LHCN-M2 (cell line): ENCODE data around the gene DNAI1. TPM values are rescaled to one million over a fixed set of nuclear protein-coding genes. Genes with fewer than 3 reads are reported as not detected.

Experiments
- DNase-seq: peaks from one replicate; pipeline ENCODE4 v3.0.0-alpha.2; 2012; ENCODE audit warnings: low read depth
- total RNA-seq: library from RNA; depleted of rRNA; stranded (reverse); fragments of >200 nt; gene quantifications from 2 replicates; pipeline ENCODE4 v1.2.3, GENCODE V29; 2014; rRNA removed

DNAI1 gene
- total RNA-seq, 1 experiment from 2014 or later: not detected

DNA sequence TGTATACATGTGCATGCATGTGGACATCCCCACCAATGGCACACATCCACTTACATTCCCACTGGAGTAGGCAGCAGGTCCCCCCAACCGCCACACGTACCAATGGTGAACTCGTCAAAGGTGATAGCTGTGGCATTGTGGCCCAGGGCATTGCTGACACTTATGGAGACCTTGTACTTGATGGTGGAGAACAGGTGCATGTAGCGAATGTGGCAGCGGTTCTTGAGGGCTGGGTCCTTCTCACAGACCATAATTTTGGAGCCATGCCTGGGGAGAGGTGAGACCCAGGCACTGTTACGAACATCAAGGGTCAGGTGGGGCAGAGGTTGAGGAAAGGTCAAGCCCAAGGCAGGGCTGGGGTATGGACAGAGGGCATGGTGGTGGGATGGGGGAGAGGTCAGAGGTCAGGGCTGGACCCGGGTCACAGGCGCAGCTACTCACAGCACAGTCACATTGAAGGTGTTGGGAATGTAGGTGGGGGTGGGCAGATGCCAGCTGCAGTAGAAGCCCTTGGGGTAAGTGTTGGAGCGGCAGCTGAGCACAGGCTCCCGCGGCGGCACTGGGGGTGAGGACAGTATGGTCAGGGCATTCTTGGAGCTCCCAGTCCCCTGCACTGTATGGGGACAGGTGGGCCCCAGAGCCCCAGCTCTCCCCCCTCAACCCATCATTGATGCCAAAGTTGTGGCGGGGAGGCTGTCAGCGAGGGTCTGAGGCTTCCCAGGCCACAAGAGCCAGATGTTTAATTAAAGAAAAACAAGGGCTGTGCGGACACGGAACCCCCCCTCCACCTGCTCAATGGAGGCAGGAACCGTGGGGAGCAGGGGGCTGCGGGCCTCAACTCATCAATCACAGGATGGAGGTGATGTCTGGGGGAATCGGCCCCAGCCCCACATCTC lies 99.1 kb downstream of the DNAI1 start:
- no peak for DNase-seq

DNA sequence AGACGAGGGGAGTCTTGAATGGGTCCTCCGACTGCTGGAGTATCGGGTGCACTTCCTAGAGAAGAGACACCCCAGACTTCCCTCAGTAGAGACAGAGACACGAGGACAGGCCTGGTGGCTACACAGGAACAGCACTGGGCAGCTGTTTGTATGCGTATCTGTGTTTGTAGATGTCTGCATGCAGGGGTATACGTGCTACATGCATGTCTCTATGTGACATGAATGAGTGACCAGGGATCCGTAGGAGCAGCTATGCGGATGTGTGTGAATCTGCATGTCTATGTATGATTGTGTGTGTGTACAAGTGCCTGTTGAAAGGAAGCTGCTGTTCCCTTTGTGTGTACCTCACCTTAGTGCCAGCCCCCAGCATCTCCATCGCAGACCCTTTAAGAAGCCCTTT lies 99.8 kb downstream of the DNAI1 start:
- no peak for DNase-seq

DNA sequence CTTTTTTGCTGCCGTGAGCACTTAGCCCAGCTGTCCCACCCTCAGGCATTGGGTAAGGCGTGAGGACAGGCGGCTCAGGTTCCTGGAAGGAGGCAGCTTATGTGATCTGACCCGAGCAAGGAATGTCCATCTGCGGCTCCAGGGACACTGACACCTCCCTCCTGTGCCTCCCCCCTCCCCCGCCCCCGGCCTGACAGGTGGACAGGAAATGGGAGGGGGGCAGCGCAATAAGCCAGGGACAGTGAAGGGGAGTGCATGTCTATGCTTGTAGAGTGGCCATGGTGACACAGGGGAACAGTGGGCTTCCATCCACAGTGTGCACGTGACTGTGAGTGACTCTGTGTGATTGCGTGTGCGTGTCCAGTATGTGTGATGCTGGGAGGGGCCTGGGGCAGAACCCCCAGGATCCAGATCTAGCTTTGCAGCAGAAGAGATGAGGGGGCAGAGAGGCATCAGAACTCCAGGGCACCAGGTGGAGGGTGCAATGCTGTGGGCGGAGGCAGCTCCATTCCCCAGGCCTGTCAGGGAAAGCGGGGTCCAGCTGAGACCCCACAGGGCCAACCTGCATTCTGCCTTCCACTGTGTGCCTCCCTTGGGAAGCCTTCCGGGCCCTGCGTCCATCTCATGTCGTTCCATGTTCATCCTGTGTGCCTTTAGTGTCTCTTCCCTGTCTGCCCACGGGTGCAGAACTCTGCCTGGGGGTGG lies 100.5 kb downstream of the DNAI1 start:
- peak; percentile 58 for DNase-seq

GRCh38 chr9:34559624-34560455 lies 101.2 kb downstream of the DNAI1 start:
- peak; percentile 63 for DNase-seq

DNA sequence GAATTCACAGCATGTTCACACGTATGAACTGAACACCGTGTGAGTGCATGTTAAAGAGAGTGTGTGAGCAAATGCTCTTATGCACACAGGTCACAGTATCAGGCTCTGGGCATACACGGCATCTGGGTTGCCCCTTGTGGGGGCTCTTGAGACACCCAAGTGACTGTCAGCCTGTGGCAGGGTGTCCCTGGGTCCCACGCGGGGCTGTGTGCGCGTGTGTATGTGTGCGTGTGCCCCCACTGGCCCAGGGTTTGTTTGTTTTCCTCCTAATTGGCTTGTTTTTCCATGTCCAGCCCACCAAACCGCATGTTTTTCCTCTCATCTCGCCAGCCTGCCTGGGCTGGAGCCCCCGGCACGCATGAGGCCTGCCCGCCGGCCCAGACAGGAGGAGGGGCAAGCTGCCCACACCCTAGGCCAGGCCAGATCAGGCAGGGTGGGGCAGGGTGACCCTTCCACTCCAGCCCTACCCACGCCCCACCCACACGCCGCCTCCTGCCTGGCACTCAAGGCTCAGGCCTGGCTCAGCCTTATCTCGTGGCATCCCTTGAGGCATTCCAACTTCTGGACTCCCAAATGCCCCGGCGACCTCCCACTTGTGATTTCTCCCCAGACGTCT lies 102.1 kb downstream of the DNAI1 start:
- no peak for DNase-seq

- no peak for DNase-seq
Measured at GRCh38 chr9:34562135-34562745, 103.6 kb downstream of the DNAI1 start.

DNA sequence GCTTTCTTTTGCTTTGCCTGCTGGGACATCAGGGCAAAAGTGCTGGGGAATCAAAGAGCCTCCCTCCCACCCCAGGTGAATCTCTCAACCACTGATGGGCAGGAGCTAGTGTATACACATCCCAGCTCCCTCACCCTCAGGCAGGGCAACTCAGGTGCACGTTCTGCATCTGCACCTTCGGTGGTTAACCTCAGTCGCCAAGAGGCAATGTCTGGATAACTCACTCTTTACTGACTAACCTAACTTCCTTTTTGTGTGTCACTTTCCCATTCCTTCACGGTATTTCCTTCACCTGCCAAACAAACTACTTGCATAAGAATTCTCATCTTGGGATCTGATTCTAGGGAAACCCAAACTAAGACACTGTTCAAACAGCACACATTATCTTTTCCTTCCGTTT lies 104.7 kb downstream of the DNAI1 start:
- no peak for DNase-seq

- DNase-seq: no peak
Measured at GRCh38 chr9:34564617-34565016, 106.0 kb downstream of the DNAI1 start.

- no peak for DNase-seq
Measured at GRCh38 chr9:34565856-34566255, 107.3 kb downstream of the DNAI1 start.

DNA sequence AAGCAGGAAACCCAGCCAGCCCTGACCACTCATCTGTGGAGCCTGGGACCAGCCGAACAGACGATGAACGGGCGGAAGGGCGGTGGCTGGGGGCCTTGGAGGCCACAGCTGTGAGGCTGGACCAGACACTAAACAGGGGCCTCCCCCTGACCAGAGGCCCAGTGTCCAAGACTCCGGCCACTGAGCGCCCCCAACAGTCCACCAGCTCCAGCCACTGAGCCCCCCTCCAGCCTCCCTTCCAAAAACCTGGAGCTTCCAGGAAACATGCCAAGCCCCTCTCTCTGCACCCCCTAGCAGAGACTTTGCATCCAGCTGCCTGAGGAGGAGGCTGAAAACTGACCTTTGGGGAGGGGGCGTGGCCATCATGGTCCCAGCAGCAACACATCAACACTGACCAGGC lies 107.7 kb downstream of the DNAI1 start:
- DNase-seq: no peak

GRCh38 chr9:34566972-34567371 lies 108.4 kb downstream of the DNAI1 start:
- no peak for DNase-seq

GRCh38 chr9:34568133-34568532 lies 109.5 kb downstream of the DNAI1 start:
- no peak for DNase-seq

GRCh38 chr9:34568774-34569173 lies 110.2 kb downstream of the DNAI1 start:
- DNase-seq: no peak

DNA sequence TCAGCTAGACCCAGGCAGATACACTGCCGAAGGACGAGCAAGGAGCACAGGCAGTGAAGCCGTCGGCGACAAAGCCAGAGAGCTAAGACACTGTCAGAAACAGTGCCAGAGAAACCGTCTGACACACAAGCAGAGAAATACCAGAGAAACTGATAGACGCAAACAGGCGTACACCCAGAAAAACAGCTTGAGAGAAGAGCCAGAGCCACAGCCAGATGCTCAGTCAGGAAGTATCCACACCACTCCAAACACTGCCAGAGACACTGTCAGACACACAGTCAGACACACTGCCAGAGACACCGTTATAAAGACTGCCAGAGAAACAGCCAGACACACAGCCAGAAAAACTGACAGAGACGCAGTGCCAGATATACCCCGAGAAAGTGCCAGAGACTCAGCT lies 111.8 kb downstream of the DNAI1 start:
- DNase-seq: no peak

Other genes with a start within 250 kb of the DNAI1 start
- 5.1 and 5.6 TPM in 2 replicates for gene KIF24, start 129.5 kb upstream of the DNAI1 start, total RNA-seq
- 21.5 and 30.6 TPM in 2 replicates for gene NUDT2, start 129.2 kb upstream of the DNAI1 start, total RNA-seq
- 1.2 and 1.5 TPM in 2 replicates for gene MYORG, start 81.9 kb upstream of the DNAI1 start, total RNA-seq
- 13.0 and 17.6 TPM in 2 replicates for gene FAM219A, start 235 bp upstream of the DNAI1 start, total RNA-seq
- 0.29 TPM in 1 of 2 replicates, not detected in the other for gene ENHO, start 64.2 kb downstream of the DNAI1 start, total RNA-seq
- gene CNTFR, start 130.9 kb downstream of the DNAI1 start, total RNA-seq: not detected in 2 replicates
- gene RPP25L, start 153.3 kb downstream of the DNAI1 start, total RNA-seq: 31.7 and 34.0 TPM in 2 replicates
- 63.4 and 105 TPM in 2 replicates for gene DCTN3, start 161.7 kb downstream of the DNAI1 start, total RNA-seq
- 0.34 and 0.45 TPM in 2 replicates for gene ARID3C, start 170.3 kb downstream of the DNAI1 start, total RNA-seq
- gene SIGMAR1, start 179.0 kb downstream of the DNAI1 start, total RNA-seq: 222 and 273 TPM in 2 replicates
- gene GALT, start 187.9 kb downstream of the DNAI1 start, total RNA-seq: 27.7 and 29.6 TPM in 2 replicates
- 15.7 and 19.9 TPM in 2 replicates for gene IL11RA, start 193.4 kb downstream of the DNAI1 start, total RNA-seq
- gene CCL27, start 203.9 kb downstream of the DNAI1 start, total RNA-seq: not detected in 2 replicates
- gene CCL19, start 232.5 kb downstream of the DNAI1 start, total RNA-seq: not detected in 2 replicates